T-helper 1 cell treated with Interleukin-12 subunit alpha and Interleukin-12 subunit beta and Interleukin-4 antibody, amounts not matched to agents 30 μg/mL and 1 μg/mL, for 36 hours (primary cell): ENCODE data around the gene HTR2B.
"Not testable (repeated sequence)": the region's sequence is repeated elsewhere in the genome, so short reads cannot be mapped to it uniquely, and the experiment has no call there.

Experiments used
- H3K27ac Mint-ChIP-seq: one replicate; pipeline ENCODE4 v1.8.0; 2021; ENCODE audit warnings: mild to moderate bottlenecking, mixed read lengths
- H3K27me3 Mint-ChIP-seq: one replicate; pipeline ENCODE4 v1.8.0; 2021; ENCODE audit warnings: low read depth, mixed read lengths
- H3K36me3 Mint-ChIP-seq: one replicate; pipeline ENCODE4 v1.8.0; 2021; ENCODE audit warnings: low read depth, mixed read lengths
- H3K4me1 Mint-ChIP-seq: one replicate; pipeline ENCODE4 v1.8.0; 2021; ENCODE audit warnings: low read depth, mixed read lengths
- H3K4me3 Mint-ChIP-seq: one replicate; pipeline ENCODE4 v1.8.0; 2021; ENCODE audit warnings: mild to moderate bottlenecking, moderate library complexity, mixed read lengths
- H3K9me3 Mint-ChIP-seq: one replicate; pipeline ENCODE4 v1.8.0; 2021; ENCODE audit warnings: mixed read lengths

HTR2B gene

DNA sequence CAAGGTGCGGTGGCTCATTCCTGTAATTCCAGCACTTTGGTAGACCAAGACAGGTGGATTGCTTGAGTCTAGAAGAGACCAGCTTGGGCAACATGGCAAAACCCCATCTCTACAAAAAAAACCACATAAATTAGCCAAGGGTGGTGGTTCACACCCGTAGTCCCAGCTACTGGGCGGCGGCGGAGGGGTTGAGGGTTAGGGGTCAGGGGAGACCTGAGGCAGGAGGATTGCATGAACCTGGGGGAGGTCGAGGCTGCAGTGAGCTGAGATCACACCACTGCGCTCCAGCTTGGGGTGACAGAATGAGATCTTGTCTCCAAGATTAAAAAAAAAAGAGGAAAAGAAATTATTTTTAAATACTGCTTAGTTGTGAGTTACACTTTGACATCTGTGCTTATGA is 1.3 kb upstream of the HTR2B start:
- H3K27me3 Mint-ChIP-seq: no peaks in the 10 kb centered on the region
- no peak overlapping the region for H3K27ac Mint-ChIP-seq

DNA sequence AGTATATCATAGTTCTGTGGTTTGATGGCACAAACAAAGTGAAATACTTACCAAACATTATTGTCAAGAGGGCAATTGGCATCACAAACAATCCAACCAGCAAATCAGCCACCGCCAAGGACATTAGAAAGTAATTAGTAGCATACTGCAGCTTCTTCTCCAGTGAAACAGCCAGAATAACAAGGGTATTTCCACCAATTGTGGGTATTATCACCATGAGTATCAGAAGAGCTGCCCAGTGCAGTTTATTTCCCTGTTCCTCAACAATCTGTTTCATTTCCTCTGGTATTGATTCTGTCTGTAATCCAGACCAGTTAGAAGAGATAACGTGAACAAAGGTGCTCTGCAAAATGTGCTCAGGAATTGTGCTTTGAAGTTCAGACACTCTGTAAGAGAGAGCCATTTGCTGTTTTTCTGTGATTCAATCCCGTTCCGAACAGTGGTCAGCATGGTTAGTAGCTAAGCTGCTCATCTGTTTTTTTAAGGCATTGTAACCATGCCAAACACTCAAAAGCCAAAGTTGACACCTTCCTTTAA is 1.4 kb downstream of the HTR2B start:
- peaks cover 16% of the 10 kb centered on the region for H3K4me1 Mint-ChIP-seq
- H3K27me3 Mint-ChIP-seq: no peaks in the 10 kb centered on the region
- H3K4me3 Mint-ChIP-seq: no peak overlapping the region
- H3K9me3 Mint-ChIP-seq: no peaks in the 10 kb centered on the region
- no peak overlapping the region for H3K27ac Mint-ChIP-seq
- H3K36me3 Mint-ChIP-seq: no peaks in the 10 kb centered on the region

More for the DNA sequence above, 1.3 kb upstream of the HTR2B start:
- H3K4me3 Mint-ChIP-seq: no peak overlapping the region
- peaks cover 19% of the 10 kb centered on the region for H3K4me1 Mint-ChIP-seq
- H3K9me3 Mint-ChIP-seq: no peaks in the 10 kb centered on the region
- no peaks in the 10 kb centered on the region for H3K36me3 Mint-ChIP-seq

DNA sequence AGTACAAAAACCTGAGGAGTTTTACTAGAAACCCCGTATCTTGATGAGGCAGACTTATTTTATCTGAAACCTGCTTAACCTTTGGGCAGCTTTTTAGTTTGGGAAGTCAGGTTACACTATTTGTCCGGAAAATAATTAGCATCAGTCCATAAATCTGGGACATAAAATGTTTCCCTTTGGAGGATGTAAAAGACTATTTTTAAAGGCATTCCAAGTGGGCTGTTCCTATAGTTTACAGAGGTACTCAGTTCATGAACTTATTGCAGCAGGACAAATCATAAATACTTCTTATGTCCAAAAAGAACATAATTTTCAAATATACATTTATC is 6.3 kb downstream of the HTR2B start:
- H3K4me3 Mint-ChIP-seq: no peak overlapping the region
- H3K9me3 Mint-ChIP-seq: no peaks in the 10 kb centered on the region
- H3K4me1 Mint-ChIP-seq: peaks cover 7% of the 10 kb centered on the region
- no peak overlapping the region for H3K27ac Mint-ChIP-seq
- H3K27me3 Mint-ChIP-seq: no peaks in the 10 kb centered on the region
- H3K36me3 Mint-ChIP-seq: no peaks in the 10 kb centered on the region

DNA sequence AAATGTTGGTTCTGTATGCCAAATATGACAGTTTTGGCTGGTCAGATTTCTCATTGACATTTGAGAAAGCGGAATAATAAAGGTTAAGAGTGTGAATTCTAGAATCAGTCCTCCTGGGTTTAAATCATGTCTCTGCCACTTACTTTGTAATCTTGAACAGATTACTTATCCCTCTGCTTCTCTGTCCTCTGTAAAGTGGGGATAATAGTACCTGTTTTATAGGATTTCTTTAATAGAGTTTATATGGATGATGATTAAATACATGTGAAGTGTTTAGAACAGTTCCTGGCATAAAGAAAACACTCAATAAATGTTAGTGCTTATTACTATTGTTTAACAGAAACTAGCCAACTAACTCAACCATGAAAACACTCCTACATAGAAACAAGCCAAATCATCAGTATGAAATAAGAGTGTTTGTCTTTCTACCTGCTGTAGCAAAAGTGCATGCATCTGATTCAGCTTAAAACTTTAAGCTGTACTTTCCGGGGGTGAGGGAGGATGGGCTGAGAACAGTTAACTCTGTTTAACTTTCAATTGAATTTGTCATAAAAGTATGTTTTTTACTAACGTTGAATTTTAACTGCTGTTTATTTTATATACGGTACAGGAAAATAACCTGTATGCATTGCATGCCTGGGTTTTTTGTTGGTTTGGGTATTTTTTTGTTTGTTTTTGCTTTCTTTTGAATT is 6.8 kb downstream of the HTR2B start:
- H3K36me3 Mint-ChIP-seq: no peaks in the 10 kb centered on the region
- peaks cover 3% of the 10 kb centered on the region for H3K4me1 Mint-ChIP-seq
- no peaks in the 10 kb centered on the region for H3K27me3 Mint-ChIP-seq
- no peak overlapping the region for H3K4me3 Mint-ChIP-seq
- no peak overlapping the region for H3K27ac Mint-ChIP-seq
- H3K9me3 Mint-ChIP-seq: no peaks in the 10 kb centered on the region

DNA sequence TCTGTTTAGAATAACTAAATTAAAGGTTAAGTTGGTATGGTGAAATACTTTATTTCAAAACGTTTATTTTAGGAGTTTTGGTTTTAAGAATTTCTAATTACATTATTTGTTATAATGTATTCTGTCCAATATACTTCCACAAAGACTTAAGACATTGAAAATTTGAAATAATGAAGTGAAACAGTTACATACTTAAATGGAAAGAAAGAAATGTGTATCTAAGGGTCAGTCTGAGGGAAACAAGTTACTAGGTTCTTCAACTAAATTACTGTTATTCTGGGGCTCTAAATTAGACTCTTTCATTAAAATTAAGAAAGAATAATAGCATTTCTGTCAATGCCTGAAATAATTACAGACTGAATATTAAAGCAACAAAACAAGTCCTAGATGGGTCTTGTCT is 7.7 kb downstream of the HTR2B start:
- no peaks in the 10 kb centered on the region for H3K27me3 Mint-ChIP-seq
- H3K36me3 Mint-ChIP-seq: peaks cover 2% of the 10 kb centered on the region
- H3K4me1 Mint-ChIP-seq: peaks cover 3% of the 10 kb centered on the region
- H3K9me3 Mint-ChIP-seq: no peaks in the 10 kb centered on the region
- no peak overlapping the region for H3K4me3 Mint-ChIP-seq
- no peak overlapping the region for H3K27ac Mint-ChIP-seq

DNA sequence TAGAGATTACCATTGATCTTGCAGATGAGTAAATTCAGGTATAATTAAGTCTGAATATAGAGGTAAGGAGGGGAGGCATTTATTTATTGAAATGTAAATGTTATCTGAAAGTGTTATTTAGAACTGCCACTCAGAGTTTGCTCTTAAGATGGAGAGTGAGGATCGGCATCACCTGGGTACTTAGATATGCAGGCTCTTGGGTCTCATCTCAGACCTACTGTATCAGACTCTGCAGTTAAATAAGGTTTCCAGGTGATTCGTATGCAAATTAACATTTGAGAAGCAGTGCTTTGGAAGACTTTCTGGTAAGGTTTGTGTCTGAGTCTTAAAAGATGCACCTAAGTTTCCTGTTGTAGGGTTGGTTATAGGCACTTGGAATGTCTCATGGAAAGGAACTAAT is 9.2 kb downstream of the HTR2B start:
- Mint-ChIP-seq H3K4me3 (no peak overlapping the region), H3K27me3 (no peaks in the 10 kb centered on the region), H3K36me3 (peaks cover 12% of the 10 kb centered on the region), H3K27ac (no peak overlapping the region), H3K9me3 (no peaks in the 10 kb centered on the region), H3K4me1 (peaks cover 5% of the 10 kb centered on the region)

DNA sequence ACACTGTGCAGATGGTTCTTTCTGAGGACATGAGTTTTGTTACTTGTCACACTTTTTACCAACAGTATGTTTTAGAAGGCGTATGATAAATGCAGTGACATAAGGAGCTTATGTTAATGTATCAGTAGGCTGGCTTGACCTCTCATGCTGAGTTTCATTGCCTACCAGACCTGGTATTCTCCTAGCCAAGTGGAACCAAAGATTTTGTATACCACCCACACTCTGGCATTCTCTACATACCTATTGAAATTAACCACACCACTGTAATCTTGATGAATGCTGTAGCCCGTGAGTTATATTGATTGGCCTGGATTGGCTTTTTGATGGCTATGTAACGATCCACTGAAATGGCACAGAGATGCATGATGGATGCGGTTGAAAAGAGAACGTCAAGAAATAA is 11.4 kb downstream of the HTR2B start:
- Mint-ChIP-seq H3K4me1 (peaks cover 5% of the 10 kb centered on the region), H3K36me3 (peaks cover 12% of the 10 kb centered on the region), H3K4me3 (no peak overlapping the region), H3K27ac (no peak overlapping the region), H3K9me3 (no peaks in the 10 kb centered on the region), H3K27me3 (no peaks in the 10 kb centered on the region)

DNA sequence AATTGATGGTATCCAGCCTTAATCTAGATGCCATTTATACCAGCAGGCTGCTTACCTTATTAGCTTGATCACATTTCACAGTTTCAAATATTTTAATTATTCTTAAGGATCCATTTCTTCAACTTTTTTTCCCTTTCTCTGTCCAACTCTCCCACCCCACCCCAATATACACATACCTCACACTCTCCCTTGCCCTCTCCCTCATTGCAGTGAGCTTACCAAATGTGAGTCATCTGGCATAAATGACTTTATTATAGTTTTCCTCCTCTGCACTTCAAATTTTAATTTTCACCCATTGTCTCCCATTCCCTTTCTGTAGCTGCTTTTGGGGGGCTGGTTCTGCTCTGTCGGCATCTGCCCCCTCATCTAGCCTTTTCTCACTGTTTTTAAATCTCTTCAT is 12.9 kb downstream of the HTR2B start:
- peaks cover 14% of the 10 kb centered on the region for H3K36me3 Mint-ChIP-seq
- peaks cover 2% of the 10 kb centered on the region for H3K4me1 Mint-ChIP-seq
- H3K27me3 Mint-ChIP-seq: no peaks in the 10 kb centered on the region

DNA sequence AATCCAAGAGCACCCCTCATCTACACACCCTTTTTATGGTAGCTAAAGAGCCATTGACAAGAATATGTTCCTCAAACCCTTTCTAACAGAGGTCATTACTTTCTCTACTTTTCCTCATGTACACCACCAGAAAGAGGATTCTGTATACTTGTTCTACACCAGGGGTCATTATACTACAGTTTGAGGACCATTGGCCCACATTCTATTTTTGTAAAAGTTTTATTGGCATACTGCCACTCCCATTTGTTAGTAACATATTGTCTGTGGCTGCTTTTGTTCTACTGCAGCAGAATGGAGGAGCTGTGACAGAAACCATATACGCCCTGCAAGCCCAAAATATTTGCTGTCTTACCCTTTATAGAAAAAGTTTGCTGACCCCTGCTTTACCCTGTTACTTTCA is 14.3 kb downstream of the HTR2B start:
- H3K36me3 Mint-ChIP-seq: peaks cover 14% of the 10 kb centered on the region
- no peaks in the 10 kb centered on the region for H3K27me3 Mint-ChIP-seq
- no peak overlapping the region for H3K27ac Mint-ChIP-seq

More for the DNA sequence above, 12.9 kb downstream of the HTR2B start:
- H3K9me3 Mint-ChIP-seq: no peaks in the 10 kb centered on the region
- H3K4me3 Mint-ChIP-seq: no peak overlapping the region
- no peak overlapping the region for H3K27ac Mint-ChIP-seq

DNA sequence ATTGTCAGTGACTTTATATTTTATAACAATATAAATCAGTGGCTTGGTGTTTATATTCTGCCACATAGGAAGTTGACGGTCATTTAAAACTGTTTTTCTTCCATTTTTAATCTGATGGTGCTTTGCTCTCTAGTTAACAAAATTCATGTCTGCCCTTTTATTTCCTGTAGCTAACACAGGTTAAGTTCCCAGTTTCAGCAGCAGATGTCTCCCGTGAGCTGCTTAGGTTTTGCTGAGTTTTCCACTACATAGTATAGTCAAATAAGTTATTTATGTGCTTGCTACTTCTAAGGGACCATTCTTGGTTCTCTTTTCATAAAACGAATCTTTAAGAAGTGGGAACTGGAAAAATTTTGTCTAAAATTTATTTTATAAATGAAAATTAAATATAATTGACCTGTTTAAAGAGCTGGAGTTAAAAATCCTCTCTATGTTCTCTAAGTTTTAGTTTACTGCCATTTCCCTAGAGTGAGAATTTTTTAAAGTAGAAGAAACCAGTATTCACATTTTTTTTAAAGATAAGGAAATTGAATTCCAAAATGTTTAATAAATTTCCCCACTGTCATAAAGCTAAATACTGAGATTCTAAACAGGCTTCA is 20.6 kb downstream of the HTR2B start:
- Mint-ChIP-seq H3K27me3 (no peaks in the 10 kb centered on the region), H3K9me3 (peaks cover 5% of the 10 kb centered on the region), H3K4me1 (peaks cover 6% of the 10 kb centered on the region), H3K36me3 (peaks cover 14% of the 10 kb centered on the region), H3K4me3 (no peak overlapping the region), H3K27ac (no peak overlapping the region)

More for the DNA sequence above, 14.3 kb downstream of the HTR2B start:
- Mint-ChIP-seq H3K4me3 (no peak overlapping the region), H3K4me1 (peaks cover 2% of the 10 kb centered on the region), H3K9me3 (no peaks in the 10 kb centered on the region)

DNA sequence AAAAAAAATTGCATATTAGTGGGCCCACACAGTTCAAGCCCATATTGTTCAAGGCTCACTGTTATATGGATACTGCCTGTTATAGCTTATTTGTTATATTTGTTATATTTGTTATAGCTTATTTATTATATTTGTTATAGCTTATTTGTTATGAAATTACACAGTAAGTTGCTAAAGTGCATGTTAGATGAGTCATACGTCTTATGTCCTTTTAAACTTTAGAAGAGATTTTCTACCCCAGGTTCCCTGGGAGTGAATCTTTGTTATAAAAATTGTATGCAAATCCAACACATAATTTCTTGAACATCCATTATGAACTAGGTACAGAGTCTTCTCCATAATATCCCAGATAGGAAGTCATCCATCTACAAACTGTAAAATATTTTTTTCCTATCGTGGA is 22.1 kb downstream of the HTR2B start:
- H3K36me3 Mint-ChIP-seq: peaks cover 24% of the 10 kb centered on the region
- peaks cover 8% of the 10 kb centered on the region for H3K4me1 Mint-ChIP-seq
- H3K27me3 Mint-ChIP-seq: no peaks in the 10 kb centered on the region
- peaks cover 14% of the 10 kb centered on the region for H3K9me3 Mint-ChIP-seq
- no peak overlapping the region for H3K27ac Mint-ChIP-seq
- no peak overlapping the region for H3K4me3 Mint-ChIP-seq

DNA sequence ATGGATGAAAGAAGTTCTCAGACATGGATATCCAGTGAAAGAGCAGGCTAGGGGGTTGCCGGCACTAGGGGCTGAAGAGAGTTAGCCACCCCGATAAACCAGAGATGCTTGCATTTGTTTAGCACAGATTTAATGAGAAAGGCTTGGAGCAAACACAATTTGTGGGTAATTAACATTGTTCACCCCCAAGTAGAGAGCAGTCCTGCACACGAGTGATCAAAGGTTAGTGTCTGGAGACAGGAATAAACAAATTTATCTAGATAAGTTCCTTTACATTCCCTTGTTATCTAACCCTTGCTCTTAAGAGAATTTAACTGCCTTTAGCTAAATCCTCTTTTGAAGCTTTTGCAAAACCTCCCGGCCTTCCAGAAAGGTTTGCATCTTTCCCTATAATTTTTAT is 23.9 kb downstream of the HTR2B start:
- Mint-ChIP-seq H3K36me3 (peaks cover 36% of the 10 kb centered on the region), H3K4me3 (no peak overlapping the region), H3K9me3 (peaks cover 14% of the 10 kb centered on the region), H3K27me3 (no peaks in the 10 kb centered on the region), H3K4me1 (peaks cover 8% of the 10 kb centered on the region), H3K27ac (no peak overlapping the region)

DNA sequence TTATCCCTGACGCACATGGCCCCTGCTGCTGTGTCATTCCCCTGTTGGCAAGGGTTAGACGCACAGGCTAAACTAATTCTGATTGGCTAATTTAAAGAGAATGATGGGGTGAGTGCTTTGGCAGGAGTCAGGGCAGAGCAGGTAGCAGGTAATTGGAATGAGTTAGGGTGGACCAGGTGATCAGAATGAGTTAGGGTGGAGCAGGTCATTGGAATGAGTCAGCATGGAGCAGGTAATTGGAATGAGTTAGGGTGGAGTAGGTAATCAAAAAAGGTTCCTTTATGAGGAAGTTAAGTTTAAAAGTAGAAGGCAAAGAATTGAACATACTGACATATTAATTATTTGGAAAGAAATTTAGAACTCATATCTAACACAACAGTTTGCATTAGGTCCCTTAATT is 24.5 kb downstream of the HTR2B start:
- Mint-ChIP-seq H3K9me3 (peaks cover 14% of the 10 kb centered on the region), H3K36me3 (peaks cover 39% of the 10 kb centered on the region)
- H3K4me1 Mint-ChIP-seq, H3K27me3 Mint-ChIP-seq, H3K4me3 Mint-ChIP-seq, H3K27ac Mint-ChIP-seq: not testable (repeated sequence)

DNA sequence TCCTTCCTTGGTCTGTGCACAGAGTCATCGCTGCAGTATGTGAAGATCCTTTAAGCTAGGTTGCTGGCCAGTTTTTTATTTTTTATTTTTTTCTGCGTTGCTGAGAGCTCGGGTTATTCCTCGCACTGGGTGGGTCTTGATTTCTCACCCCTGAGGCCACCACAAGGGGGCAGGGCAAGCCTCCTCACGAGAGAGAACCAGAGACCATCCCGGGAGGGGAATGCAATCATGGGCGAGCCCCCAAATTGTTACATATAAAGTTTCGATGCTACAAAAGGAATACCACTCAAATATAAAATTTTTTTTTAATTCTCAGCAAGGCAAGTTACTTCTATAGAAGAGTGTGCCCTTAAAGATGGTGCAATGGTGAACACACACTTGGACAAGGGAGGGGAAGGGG is 24.9 kb downstream of the HTR2B start:
- Mint-ChIP-seq H3K27ac (no peak overlapping the region), H3K36me3 (peaks cover 39% of the 10 kb centered on the region), H3K4me1 (peaks cover 8% of the 10 kb centered on the region), H3K9me3 (peaks cover 14% of the 10 kb centered on the region), H3K4me3 (no peak overlapping the region), H3K27me3 (no peaks in the 10 kb centered on the region)

DNA sequence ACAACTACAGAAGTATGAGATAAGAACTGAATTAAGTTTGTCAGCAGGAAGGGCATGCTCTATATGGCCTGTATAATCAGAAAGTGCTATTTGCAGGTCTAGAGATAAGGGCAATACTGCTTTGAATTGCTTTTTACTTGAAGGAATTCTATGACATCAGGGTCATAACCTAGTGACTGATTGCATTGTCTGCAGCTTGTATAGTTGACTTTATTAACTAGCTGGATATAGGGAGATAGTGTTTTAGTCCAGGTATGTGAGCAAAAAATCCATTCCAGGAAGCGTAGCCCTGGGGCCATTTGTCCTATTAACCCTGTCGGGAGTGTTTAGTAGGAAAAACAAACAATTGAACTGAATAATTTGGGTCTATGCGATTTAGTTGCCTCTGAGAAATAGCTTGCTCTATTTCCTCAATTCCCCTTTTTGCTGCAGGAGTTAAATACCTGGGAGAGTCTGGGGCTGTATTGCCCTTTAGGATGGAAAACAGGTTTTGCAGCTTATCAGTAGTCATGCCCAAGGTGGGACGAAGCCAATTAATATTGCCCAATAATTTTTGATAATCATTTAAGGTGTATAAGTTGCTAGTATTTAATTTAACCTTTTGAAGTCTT is 30.0 kb downstream of the HTR2B start:
- peaks cover 49% of the 10 kb centered on the region for H3K36me3 Mint-ChIP-seq
- H3K9me3 Mint-ChIP-seq: peaks cover 9% of the 10 kb centered on the region
- no peaks in the 10 kb centered on the region for H3K27me3 Mint-ChIP-seq
- no peak overlapping the region for H3K27ac Mint-ChIP-seq
- no peak overlapping the region for H3K4me3 Mint-ChIP-seq
- peaks cover 3% of the 10 kb centered on the region for H3K4me1 Mint-ChIP-seq
